GM10266 (cell line): ENCODE data around the gene NRXN3.

Source experiments
- DNase-seq: peaks from one replicate; pipeline ENCODE4 v3.0.0; 2012; ENCODE audit errors: extremely low spot score
- TF ChIP-seq, protein P1 (sequence below): IDR thresholded peaks from 2 replicates; pipeline ENCODE4 v1.5.1; 2012; ENCODE audit warnings: mild to moderate bottlenecking, low read depth; ENCODE audit not compliant: control insufficient read depth, insufficient read depth; ENCODE audit errors: missing control alignments

The NRXN3 gene

DNA sequence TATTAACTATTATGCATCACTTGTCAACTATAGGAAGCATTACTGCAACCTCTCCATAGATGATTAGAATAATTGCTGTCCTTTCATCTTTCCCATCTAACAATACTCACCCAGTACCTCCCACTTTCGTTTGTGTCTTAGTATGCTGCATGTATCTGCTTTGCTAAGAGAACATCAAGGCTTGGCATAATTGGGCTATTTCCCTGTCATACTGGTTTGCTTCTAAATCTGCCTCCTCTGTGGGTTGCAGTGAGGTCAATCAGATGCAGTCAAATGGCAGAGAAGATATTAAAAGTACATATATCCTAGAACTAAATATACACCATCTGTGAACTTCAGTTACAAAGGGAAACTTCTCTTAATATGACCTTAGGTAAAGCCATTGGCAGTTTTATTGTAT is 1330.3 kb downstream of the NRXN3 start:
- no peak for DNase-seq
- TF ChIP-seq, protein P1, sequence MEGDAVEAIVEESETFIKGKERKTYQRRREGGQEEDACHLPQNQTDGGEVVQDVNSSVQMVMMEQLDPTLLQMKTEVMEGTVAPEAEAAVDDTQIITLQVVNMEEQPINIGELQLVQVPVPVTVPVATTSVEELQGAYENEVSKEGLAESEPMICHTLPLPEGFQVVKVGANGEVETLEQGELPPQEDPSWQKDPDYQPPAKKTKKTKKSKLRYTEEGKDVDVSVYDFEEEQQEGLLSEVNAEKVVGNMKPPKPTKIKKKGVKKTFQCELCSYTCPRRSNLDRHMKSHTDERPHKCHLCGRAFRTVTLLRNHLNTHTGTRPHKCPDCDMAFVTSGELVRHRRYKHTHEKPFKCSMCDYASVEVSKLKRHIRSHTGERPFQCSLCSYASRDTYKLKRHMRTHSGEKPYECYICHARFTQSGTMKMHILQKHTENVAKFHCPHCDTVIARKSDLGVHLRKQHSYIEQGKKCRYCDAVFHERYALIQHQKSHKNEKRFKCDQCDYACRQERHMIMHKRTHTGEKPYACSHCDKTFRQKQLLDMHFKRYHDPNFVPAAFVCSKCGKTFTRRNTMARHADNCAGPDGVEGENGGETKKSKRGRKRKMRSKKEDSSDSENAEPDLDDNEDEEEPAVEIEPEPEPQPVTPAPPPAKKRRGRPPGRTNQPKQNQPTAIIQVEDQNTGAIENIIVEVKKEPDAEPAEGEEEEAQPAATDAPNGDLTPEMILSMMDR: no peak

DNA sequence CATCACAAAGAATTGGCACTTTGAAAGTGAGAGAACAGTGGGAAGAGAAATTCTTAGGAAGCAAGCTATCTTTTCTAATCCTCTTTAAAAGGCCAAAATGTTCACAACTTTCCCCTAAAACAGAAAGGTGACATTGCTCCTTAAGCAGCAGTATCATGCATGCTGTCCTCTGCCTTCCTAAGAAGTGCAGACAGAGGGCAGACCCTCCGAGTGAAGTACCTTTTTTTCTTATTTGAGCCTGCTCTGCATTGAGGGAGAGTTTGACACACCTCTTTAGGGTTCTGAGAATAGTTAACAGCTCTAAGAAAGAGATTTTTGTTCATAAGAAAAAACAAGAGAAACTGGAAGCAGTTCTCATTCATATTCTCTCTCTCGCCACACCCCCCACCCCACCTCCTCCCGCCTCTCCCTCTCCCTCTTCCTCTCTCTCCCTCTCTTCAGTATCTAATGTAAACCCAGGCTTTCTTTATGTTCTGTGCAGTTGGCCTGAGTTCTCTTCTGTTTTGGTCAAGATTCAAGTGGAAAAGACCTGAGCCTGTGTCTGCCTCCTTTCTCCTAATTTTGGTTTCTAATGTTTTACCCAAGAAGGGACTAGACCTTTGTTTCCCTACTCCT is 1332.1 kb downstream of the NRXN3 start:
- DNase-seq: no peak
- TF ChIP-seq, protein P1: no peak

DNA sequence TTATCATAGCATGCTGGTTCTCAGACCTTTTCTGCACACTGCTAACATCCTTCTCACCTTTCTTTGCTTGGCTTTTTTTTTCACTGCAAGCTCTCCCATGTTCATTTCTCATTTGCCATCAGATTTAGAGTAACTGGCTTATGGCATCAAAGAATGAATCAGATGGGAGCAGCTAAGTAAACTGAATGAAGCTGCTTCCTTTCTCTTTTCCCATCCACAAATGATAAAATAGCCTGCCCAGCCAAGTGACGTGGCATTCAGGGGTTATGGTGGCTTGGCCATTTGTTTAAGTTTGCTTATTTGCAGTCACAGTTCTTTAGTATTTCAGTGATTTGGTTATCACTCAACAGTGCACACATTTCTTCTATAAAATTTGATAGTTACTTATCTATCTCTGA is 1332.6 kb downstream of the NRXN3 start:
- TF ChIP-seq, protein P1: no peak

DNA sequence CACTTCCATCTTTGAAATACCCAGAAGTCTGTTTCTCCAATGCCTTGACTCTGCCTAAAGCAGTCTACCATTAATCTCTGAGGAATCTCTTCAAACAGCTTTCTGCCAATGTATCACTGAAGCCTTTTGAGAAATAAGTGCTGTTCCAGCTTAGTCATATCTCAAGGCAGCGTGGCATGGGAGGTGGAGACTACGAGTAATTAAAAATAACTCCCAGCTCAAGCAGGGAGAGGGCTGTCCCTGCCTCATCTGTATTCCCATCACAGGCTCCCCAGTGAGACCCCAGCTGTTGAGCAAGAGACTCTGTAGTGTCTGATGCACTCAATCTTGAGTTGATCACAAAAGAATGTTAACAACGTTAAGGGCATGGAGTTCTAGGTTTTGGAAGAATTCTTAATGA is 1340.5 kb downstream of the NRXN3 start:
- no peak for DNase-seq
- TF ChIP-seq, protein P1: no peak

More for the DNA sequence above, 1332.6 kb downstream of the NRXN3 start:
- DNase-seq: no peak

DNA sequence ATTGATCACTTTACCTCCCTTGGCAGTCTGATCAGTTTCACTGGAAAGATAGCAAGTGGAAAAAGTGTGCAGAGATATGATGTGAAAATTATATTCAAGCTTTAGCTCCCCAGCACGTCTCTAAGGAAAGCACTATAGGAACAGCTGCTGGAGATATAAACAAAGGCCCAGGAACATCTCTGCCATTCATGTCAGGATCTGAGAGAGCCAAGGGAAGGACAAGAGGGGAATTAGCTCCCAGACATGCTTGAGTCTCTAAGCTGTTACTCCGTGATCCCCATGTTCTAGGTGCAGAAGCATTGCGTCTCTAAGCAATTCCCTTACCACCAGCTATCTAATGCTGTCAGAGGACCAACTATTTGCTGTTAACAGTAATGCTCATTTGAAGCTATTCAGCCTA is 1341.0 kb downstream of the NRXN3 start:
- no peak for DNase-seq
- TF ChIP-seq, protein P1: no peak

DNA sequence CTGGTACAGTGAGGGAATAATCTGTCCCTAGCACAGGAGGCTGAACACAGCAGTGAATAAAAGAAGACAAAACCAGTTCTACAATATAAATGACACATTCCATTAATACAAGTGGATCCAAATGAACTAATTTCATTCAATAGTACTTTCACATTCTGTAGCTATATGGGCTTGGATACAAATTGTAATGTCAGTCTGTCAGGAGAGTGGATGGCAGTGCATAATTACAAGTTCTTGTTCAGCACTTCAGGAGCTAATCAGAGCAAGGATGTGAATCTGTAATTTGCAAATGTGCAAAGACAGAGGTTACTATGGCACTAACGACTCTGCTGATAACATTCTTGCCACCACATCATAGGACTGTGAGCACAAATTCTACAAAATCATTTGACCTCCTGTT is 1343.3 kb downstream of the NRXN3 start:
- TF ChIP-seq, protein P1: no peak
- no peak for DNase-seq

DNA sequence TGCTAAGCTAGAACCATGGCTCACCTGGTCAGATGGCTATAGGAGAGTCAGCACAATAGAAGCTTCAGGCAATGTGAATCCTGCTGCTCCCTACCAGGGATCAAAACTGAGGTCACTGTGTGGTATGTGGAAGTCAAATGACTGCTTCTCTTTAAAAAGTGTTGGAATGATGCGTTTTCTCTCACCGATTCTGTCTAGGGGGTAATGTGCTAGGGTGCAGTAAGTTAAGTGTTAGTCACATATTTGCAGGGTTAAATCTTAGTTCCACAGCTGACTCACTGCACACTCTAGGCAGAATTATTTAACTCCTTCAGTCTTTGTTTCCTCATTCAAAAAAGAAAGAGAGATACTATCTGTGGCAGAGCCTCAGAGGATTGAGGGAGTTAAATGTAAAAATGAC is 1344.5 kb downstream of the NRXN3 start:
- TF ChIP-seq, protein P1: no peak
- no peak for DNase-seq
